Mesodermal cell (in vitro differentiated cells): ENCODE measurements around the gene C6orf89.
"Not testable (repeated sequence)": the region's sequence is repeated elsewhere in the genome, so short reads cannot be mapped to it uniquely, and the experiment has no call there.

Source experiments
- H3K27ac ChIP-seq: 2 replicates; pipeline ENCODE4 v1.7.0; 2013; ENCODE audit warnings: mild to moderate bottlenecking, low read depth, low read length, moderate library complexity; ENCODE audit not compliant: severe bottlenecking
- H3K36me3 ChIP-seq: 2 replicates; pipeline ENCODE4 v1.7.1; 2013; ENCODE audit warnings: mild to moderate bottlenecking, low read length, moderate library complexity; ENCODE audit not compliant: control insufficient read depth, insufficient read depth
- H3K4me1 ChIP-seq: one replicate; pipeline ENCODE4 v1.7.1; 2013; ENCODE audit warnings: mild to moderate bottlenecking, low read length; ENCODE audit not compliant: insufficient read depth, control insufficient read depth, poor library complexity, severe bottlenecking
- H3K4me3 ChIP-seq: 2 replicates; pipeline ENCODE4 v1.7.0; 2013; ENCODE audit warnings: low read length, control low read depth, mild to moderate bottlenecking; ENCODE audit not compliant: insufficient read depth, poor library complexity, severe bottlenecking; ENCODE audit errors: extremely low read depth
- H3K9me3 ChIP-seq: 2 replicates; pipeline ENCODE4 v1.7.1; 2013; ENCODE audit warnings: mild to moderate bottlenecking, low read length, moderate library complexity; ENCODE audit not compliant: control insufficient read depth
- WGBS, 2 experiments: methylation state at CpG; one replicate each; pipeline ENCODE4 v1.1.5; 2013; ENCODE audit warnings: missing lambda C conversion rate in 2 of 2; ENCODE audit not compliant: insufficient coverage in 2 of 2; 5-methylcytosine and 5-hydroxymethylcytosine counted together

The C6orf89 gene

DNA sequence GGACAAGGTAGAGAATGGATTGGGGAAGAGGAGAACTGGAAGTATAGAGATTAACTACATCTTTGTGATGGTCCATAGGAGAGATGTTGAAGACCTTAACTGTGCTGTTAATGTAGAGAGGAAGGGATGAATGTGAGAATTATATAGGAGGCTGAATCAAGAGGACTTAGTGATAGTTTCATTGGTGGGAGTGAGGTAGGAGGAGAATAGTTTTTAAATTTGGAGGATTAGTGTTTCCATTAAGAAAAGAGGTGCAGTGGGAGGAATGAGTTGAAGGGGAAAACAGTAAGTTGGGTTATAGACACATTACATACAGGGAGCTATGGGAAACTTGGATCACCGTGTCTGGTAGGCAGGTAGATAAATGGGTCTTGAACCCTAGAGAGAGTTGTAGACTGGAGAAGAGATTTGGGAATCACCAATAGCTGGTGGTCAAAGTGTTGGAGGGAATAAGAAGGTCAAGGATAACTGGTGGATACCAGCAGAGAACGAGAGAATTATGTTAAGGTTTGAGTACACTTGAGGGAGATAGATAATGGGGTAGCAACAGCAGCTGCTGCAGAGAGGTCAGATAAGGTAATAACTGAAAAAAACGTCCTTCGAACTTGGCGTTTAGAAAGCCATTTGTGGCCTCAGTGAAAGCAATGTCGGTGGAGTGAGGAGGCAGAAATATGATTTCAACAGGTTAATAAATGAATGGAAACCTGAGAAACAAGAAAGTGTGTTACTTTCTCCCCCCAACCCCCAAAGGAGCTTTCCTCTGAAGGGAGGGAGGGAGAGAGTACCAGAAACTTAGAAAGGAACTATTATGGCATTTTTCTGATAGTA is 3.1 kb downstream of the C6orf89 start:
- Histone ChIP-seq H3K27ac (no peak overlapping the region), H3K9me3 (no peaks in the 10 kb centered on the region), H3K4me3 (no peak overlapping the region), H3K36me3 (peaks cover 7% of the 10 kb centered on the region), H3K4me1 (peaks cover 5% of the 10 kb centered on the region)
- WGBS, 2 experiments = 78 to 85% methylated on average over 5 to 6 of the region's 6 CpGs

GRCh38 chr6:36890112-36890663 is 4.4 kb downstream of the C6orf89 start:
- no CpG with 5 or more reads among the region's 3 CpGs for WGBS, 2 experiments
- Histone ChIP-seq H3K36me3 (peaks cover 12% of the 10 kb centered on the region), H3K4me3 (no peak overlapping the region), H3K9me3 (no peaks in the 10 kb centered on the region), H3K4me1 (peaks cover 5% of the 10 kb centered on the region), H3K27ac (no peak overlapping the region)

DNA sequence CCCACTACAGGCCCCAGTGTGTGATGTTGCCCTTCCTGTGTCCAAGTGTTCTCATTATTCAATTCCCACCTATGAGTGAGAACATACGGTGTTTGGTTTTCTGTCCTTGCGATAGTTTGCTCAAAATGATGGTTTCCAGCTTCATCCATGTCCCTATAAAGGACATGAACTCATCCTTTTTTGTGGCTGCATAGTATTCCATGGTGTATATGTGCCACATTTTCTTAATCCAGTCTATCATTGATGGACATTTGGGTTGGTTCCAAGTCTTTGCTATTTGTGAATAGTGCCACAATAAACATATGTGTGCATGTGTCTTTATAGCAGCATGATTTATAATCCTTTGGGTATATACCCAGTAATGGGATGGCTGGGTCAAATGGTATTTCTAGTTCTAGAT is 5.4 kb downstream of the C6orf89 start:
- not testable (repeated sequence) for H3K9me3 ChIP-seq, H3K27ac ChIP-seq
- WGBS, 2 experiments = no CpG with 5 or more reads among the region's 2 CpGs

DNA sequence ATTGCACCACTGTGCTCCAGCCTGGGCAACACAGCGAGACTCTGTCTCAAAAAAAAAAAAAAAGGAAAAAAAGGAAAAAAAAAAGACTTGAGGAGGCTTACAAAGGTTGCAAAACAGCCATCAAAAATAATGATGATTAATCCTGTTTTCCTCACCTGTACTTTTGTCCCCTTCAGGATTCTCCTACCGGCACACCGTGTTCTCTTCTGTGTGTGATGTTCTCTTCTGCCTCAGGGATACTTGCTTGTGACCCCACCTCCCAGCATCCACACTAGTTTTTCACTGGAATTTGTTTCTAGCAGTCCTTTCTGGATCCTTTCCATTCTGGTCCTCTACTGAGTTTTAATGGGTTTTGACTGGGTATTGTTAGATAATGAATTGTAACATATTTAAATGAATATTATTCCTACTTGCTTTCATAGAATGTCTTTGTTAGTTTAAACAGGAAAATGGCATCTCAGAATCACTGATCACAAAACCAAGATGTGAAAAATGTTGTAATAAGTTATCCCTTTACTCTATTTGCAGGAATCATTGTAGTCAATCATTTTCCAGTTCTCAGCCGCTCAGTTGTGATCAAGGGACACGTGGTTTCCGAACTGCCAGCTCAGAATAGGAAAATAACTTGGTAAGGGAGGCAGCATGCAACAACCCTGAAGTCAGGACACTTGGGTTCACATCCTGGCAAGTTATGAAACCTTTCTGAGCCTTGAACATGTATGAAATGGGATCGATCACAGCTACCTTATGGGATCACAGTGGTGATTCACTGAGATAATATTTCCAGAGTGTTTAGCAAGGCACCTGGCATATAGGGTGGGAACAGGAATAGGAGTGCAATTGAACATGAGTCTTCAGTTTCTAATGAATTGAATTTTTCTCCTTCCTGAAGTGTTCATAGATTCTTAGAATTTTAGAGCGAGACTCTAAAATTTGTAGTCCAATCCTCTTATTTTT is 8.5 kb downstream of the C6orf89 start:
- Histone ChIP-seq H3K9me3 (no peaks in the 10 kb centered on the region), H3K27ac (no peak overlapping the region), H3K4me3 (no peak overlapping the region), H3K36me3 (peaks cover 16% of the 10 kb centered on the region), H3K4me1 (no peaks in the 10 kb centered on the region)
- 92 to 96% methylated on average over 5 to 7 of the region's 8 CpGs for WGBS, 2 experiments

More for the DNA sequence above, 5.4 kb downstream of the C6orf89 start:
- not testable (repeated sequence) for H3K4me3 ChIP-seq, H3K4me1 ChIP-seq
- H3K36me3 ChIP-seq = peaks cover 13% of the 10 kb centered on the region

DNA sequence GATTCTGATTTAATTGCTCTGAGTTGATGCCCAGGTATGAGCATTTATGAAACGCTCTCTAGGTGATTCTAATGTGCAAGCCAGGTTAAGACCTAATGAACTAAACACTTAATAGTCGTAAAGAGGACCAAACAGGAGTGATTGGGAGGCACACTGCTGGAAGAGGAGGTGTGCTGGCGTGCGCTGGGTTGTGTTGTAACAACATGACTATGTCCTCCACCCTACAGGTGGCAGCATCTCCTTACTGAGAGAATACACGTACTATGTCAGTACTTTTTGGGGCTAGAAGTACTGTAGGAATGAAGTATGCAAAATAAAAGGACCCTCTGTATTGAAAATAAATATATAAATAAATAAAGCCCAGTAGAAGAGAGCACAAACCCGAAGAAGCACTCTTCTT is 11.9 kb downstream of the C6orf89 start:
- Histone ChIP-seq H3K9me3 (no peaks in the 10 kb centered on the region), H3K4me3 (no peak overlapping the region), H3K27ac (no peak overlapping the region), H3K36me3 (peaks cover 31% of the 10 kb centered on the region), H3K4me1 (no peaks in the 10 kb centered on the region)
- WGBS, 2 experiments = 84 to 92% methylated on average over 2 to 4 of the region's 6 CpGs

DNA sequence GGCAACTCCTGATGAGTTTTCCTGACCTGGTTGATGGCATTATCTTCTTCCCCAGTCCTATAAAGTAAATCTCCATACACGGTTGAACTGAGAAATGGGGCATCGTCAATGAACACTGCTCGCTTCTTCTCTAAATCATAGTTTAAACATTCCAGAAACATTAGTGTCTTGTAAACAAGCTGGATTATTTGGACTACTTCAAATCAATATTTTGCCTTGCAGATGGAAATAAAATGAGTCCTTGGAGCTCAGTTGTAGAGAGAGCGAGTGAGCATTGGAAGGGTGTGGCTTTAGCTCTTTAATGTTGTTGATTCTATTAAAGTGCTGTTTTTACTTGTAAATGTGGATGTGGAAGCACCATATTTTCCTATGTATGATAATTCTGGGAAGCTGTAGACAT is 18.4 kb downstream of the C6orf89 start:
- Histone ChIP-seq H3K36me3 (peaks cover 43% of the 10 kb centered on the region), H3K4me1 (peaks cover 17% of the 10 kb centered on the region), H3K27ac (no peak overlapping the region), H3K4me3 (no peak overlapping the region), H3K9me3 (no peaks in the 10 kb centered on the region)
- WGBS, 2 experiments = 97 to 100% methylated on average over 3 to 4 of the region's 4 CpGs

DNA sequence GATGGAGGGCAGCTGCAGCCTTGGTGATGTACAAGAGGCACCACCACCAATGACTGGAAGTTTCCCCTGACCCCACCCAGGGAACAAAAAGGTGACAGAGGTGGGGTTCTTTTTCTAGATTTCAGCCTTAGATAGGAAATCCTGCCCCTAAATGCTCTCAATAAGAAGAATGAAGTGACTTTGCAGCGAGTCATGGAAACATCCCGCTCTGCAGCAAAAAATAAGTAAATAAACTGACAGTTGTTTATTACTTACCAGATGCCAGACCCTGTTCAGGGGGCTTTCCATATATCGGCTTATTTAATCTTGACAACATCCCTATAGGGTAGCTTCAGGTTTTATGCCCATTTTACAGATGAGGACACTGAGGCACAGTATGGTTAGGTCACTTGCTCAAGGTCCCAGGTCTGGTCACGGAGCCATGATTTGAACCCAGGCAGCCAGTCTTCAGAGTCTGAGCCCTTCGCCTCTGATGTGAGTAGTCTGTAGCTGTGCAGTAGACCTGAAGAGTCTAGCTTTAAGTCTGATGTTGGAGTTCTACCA is 19.2 kb downstream of the C6orf89 start:
- no peak overlapping the region for H3K4me3 ChIP-seq
- peaks cover 17% of the 10 kb centered on the region for H3K4me1 ChIP-seq
- WGBS, 2 experiments = 93 to 97% methylated on average over 3 to 4 of the region's 5 CpGs
- no peak overlapping the region for H3K27ac ChIP-seq
- peaks cover 37% of the 10 kb centered on the region for H3K36me3 ChIP-seq
- no peaks in the 10 kb centered on the region for H3K9me3 ChIP-seq

DNA sequence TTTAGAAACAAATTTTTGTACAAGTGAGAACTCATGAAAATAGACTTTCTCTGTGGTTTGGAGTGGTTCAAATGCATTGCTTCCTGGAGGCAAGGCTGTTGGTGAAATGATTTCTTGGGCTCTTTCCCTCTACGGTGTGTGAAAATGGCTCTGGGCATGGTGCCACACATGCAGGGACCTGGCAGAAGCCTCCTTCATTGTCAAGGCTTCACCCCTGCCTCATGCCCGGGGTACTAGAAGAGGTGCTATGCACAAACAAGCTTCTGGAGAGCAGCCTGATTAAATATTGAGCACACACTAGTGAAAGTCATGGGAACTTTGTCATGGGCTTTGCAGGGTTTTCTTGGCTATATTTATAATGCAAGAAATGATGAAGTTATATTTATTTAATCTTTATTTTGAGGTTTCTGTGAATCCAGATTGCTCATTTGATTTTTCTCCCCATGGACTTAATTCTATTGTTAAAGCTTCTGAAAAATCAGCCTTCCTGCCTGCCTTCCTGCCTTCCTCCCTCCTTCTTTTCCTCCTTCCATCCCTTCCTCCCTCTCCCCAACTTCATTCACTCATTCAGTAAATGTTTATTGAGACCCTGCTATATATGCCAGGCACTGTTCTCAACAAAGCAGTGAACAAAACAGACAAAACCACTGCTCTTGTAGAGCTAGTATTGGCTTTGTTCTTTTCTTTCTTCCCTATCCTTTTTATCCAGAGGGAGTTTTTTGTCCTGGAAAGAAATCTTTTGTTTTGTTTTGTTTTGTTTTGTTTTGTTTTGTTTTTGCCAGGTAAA is 21.0 kb downstream of the C6orf89 start:
- no peak overlapping the region for H3K27ac ChIP-seq
- H3K4me3 ChIP-seq = no peak overlapping the region
- H3K36me3 ChIP-seq = peaks cover 32% of the 10 kb centered on the region
- H3K4me1 ChIP-seq = peaks cover 18% of the 10 kb centered on the region
- 50% methylated on average over 2 of the region's 2 CpGs for WGBS, 2 experiments
- no peaks in the 10 kb centered on the region for H3K9me3 ChIP-seq

- no peak overlapping the region for H3K4me3 ChIP-seq
- no peaks in the 10 kb centered on the region for H3K9me3 ChIP-seq
- peaks cover 29% of the 10 kb centered on the region for H3K4me1 ChIP-seq
- 83 to 97% methylated on average over 3 of the region's 5 CpGs for WGBS, 2 experiments
- peaks cover 25% of the 10 kb centered on the region for H3K36me3 ChIP-seq
- H3K27ac ChIP-seq = no peak overlapping the region
These were observed 22.0 kb downstream of the C6orf89 start for GRCh38 chr6:36907781-36908180.

DNA sequence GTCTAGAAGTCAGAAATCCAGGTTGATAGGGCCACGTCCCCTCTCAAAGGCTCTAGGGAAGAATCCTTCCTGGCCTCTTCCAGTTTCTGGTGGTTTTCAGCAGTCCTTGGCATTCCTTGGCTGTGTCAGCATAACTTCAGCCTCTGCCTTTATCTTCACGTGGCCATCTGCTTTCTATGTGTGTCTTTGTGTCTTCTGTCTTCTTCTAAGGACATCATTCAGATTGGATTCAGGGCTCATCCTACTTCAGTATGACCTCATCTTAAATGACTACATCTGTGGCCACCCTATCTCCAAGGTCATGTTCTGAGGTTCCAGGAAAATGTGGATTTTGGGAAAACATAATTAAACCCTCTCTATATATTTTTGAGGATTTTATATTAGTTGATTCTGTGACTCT is 23.0 kb downstream of the C6orf89 start:
- WGBS, 2 experiments = 72 to 83% methylated on average over 2 of the region's 2 CpGs
- H3K4me1 ChIP-seq = peaks cover 37% of the 10 kb centered on the region
- H3K4me3 ChIP-seq = no peak overlapping the region
- H3K9me3 ChIP-seq = no peaks in the 10 kb centered on the region
- peaks cover 24% of the 10 kb centered on the region for H3K36me3 ChIP-seq
- no peak overlapping the region for H3K27ac ChIP-seq
